NOMO-1 treated with DMSO at 0.1 percent for 48 hours (cell line): Measurements from ENCODE around the gene KLK13.

Experiments used
- DNase-seq: peaks from one replicate; lab custom pipeline; 2025; ENCODE audit not compliant: unreplicated experiment; lab: John Stamatoyannopoulos, UW

KLK13 gene, protein sequence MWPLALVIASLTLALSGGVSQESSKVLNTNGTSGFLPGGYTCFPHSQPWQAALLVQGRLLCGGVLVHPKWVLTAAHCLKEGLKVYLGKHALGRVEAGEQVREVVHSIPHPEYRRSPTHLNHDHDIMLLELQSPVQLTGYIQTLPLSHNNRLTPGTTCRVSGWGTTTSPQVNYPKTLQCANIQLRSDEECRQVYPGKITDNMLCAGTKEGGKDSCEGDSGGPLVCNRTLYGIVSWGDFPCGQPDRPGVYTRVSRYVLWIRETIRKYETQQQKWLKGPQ

DNA sequence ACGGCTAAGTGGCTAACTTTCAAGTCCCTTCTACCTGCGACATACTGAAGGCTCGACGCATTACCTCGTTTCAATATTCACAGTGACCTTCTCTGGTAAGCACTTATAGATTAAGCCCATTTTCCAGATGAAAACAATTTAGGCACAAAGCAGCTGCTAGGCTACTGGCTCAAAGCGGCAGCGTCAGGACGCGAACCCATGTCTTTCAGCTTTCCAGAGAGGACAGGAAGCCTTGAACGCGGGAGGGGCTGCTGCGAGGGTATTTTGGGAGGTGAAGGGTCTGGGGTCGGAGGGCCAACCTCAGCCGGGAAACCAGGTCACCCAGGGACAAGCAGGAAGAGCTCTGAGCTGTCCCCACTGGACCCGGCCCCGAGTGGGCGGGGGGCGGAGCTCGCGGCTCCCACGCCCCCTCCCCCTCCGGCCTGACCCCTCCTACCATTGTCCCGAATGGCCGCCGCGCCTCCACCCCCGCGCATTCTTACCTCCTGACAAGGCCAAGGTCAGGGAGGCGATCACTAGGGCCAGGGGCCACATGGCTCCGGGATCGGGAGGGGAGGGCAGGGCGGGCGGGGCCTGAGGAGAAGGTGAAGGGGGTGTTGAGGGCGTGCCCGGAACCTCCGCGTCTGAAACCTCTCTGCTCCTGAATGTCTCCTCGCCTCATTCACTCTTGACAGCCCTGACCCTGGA, at the start of gene KLK13:
Gene KLK13, minus strand, starts transcription at position 559 of the 687 bp plus-strand sequence. Its CDS starts 25 bp downstream, at position 534.
- peak; percentile 8 for DNase-seq

DNA sequence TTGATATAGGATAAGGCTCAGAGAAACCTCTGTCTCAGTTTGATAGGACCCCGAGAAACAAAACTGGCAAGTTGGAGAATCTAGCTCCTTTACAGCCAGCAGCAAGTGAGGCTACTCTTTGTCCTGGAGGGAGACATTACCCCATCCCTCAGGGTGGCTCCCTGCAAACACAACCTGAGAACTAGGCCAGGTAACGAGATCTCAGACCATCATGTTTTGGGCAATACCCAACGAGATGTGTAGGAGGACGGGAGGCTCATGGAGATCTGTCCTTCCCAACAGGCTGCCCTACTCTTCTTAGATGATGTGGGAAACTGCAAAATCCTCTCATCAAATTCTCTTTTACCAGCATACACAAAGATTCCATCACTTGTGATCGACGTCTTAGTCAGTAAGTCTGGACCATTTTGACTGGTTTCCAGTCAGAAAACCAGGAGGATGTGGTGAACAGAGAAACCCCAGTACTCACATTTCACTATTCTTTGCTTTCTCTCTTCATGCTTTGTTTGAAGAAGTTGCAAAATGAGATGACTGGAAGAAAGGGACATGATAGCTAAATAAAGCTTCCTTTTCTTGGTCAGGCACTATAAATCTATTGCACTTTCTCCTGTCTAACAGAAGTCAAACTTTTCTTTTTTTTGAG, 49.3 kb upstream of the KLK13 start:
- DNase-seq: peak; percentile 89

DNA sequence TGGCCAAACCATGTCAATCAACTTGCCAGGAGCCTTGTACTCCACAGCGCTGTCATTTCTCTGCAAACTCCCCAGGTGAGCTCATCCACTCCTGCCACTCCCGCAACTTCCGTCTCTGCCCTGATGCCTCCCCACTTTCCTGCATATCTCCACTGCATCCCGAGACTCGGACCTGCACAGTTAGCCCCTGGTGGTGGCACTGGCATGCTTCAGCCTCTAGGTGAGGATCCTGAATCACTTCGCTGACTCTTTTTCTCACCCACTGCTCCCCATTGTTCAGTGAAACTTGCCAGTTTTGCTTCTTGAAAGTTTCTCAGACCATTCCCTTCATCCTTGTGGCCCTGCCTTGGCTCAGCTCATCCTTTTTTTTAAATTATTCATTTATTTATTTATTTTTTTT, 46.7 kb upstream of the KLK13 start:
- no peak for DNase-seq

DNA sequence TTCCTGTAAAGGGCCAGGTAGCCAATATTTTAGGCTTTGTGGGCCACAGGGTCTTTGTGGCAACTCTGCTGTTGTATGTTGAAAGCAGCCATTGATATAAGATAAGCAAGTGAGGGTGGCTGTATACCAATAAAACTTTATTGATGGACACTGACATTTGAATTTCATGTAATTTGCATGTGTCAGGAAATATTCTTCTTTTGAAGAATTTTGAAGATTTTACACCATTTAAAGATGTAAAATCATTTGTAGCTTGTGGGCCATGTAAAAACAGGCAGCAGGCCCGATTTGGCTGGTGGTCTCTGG, 45.7 kb upstream of the KLK13 start:
- DNase-seq: no peak

DNA sequence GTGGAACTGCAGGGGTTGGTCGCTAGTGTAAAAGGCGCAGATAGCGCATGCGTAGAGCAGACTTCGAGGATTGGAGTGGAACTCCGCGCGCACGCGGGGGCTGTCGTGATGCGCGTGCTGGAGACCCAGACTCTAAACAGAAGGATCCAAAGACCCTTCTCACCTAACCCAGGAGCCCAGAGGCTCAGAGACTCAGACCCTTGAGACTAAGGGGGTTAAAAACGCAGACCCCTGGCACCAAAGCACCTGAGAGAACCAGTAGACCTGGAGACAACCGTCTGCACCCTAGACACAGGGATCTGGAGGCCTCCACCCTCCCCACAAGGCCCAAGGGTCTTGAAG, 43.9 kb upstream of the KLK13 start:
- DNase-seq: no peak

DNA sequence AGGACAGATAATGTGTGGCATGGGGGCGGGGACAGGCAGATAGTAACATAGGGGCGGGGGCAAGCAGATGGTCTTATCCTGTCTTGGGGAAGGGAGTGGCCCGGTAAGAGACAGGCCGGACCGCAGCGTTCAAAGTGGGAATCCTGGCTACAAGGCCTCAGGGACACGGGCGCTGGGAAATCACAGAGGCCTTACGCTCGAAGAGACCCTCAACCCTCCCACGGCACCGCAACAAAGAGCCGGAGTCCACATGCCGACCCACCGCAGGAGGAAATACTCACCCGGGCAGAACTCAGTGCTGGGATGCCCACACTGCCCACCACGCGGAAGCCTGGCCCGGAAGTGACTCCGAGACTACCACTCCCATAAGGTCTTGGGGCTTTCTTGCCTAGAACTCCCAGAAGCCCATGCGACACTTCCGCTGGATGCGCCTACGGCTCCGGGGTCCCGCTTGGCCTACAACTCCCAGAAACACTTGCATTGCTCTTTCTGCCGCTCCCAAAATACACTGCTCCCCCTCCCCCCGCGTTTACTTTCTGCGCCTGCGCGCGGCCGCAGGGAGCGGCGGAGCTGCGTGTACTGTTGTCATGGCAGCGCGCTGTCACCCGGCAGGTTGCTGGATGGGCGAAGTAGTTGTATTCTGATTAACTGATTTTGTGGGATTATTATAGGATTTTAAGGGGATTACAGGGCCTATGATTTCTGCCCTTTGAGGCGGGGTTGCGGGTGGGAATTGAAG, 43.3 kb upstream of the KLK13 start, which contains the start of gene CTU1:
Gene CTU1, minus strand, starts transcription at position 344 of the 739 bp plus-strand sequence. CDS start 3,840 bp downstream, outside the sequence.
- DNase-seq: peak; percentile 99

DNA sequence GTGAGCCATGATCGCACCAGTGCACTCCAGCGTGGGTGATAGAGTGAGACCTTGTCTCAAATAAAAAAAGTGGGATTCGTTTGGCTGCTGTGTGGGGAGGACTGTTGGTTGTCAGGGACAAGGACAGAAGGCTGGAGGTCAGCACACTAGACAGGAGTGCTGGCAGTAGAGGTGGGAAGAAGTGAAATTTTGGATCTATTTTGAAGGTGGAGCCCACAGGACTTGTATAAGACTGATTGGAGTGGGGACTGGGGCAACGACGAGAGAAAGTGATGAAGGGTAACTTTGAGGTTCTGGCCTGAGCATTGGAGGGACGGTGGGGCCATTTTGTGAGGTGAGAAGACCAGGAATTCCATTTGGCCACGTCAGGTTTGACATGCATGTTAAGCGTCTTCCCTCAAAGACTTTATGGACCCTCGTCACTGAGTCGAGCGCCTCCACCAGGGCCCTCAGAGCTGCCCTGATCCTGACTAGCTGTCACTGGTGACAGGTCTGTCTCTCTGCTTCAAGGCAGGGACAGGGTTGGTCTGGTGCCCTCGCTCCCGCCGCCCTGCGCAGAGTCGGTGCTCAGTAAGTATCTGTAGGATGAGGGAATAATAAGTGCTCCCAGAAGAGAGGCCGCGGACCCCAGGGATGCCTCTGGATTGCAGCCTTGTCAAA, 42.6 kb upstream of the KLK13 start:
- no peak for DNase-seq

DNA sequence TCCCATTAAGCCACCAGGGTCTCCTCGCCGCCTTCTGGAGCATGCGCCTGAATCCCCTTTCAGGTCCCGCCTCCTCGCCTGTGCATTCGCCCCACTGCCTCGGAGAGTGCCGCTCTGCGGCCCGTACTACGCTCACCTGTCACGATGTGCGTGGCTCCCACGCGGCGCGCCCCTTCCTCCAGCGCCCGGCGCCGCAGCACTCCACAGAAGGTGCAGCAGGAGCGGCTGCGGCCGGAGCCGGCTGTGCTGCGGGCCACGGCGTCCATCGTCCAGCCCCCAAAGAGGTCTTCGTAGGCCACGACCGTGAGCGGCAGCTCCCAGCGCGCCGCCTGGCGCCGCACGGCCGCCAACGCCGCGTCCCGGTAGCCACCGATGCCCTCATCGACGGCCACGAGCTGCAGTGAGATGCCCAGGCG, 39.0 kb upstream of the KLK13 start:
- no peak for DNase-seq

DNA sequence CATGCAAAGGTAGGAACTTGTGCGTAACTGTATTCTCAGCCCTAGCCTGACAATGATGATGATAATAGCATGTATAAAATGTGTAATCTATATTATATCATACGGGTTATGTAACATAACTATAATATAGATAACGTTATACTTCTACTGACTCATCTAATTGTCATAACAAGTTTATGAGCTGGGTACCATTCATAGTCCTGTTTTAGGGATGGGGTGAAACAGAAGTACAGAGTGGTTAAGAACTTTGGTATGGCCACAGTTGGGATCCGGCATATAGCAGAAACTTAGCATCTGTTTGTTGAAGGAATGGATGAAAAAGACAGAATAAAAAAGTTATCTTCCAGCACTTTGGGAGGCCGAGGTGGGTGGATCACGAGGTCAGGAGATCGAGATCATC, 38.1 kb upstream of the KLK13 start:
- DNase-seq: no peak

DNA sequence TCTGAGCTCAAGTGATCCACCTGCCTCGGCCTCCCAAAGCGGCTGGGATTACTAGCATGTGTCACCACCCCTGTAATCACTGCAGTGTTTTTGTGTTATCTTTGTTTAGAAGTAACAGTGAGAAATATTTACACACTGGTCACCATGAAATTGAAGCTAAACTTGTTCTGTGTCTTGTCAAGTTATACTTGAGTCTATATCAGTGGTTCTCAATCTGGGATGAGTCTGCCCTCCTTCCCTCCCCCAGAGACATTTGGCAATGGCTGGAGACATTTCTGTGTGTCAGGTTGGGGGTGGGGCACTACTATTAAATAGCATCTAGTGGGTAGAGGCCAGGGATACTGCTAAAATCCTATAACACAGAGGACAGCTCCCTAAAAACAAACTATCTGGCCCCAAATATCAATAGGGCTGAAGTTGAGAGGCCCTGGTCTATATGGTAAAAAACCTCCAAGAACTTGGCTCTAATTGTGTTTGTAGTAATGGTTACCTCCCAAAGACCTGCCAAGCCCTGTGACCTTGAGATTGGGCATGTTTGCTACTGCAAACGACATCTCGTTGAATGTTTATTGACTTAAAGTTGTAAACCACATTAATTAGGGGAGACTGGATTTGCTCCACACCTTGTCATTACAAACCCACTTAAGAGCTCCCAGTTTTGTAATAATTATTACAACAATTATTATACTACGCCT, 36.4 kb upstream of the KLK13 start:
- DNase-seq: no peak

DNA sequence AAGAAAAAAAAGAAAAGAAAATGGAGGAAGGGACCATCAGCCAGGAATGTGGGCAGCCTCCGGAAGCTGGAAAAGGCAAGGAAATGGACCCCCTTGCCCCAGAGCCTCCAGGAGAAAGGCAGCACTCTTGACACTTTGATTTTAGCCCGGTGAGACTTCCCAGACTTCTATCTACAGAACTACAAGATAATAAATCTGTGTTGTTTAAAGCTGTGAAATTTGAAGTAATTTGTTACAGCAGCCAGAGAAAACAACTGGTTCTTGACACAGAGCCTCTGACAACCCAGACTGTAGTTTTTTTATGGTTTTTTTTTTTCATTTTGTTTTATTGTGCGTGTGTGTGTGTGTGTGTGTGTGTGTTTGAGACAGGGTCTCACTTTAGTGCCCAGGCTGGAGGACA, 35.7 kb upstream of the KLK13 start:
- no peak for DNase-seq

DNA sequence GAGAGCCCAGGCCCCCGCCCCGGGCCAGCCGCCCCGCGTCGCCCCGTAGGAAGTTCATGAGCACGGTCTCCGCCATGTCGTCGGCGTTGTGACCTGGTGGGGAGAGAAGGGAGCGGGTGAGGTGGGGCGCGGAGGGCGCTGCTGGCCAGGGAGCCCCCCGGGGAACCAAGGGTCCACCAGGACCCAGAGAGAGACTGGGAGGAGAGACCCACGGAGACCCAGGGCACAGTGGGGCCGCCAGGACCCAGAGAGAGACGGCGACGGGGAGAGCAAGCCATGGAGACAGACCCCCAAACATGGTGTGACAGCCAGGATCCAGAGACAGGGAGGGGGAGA, 34.1 kb upstream of the KLK13 start:
- DNase-seq: no peak

DNA sequence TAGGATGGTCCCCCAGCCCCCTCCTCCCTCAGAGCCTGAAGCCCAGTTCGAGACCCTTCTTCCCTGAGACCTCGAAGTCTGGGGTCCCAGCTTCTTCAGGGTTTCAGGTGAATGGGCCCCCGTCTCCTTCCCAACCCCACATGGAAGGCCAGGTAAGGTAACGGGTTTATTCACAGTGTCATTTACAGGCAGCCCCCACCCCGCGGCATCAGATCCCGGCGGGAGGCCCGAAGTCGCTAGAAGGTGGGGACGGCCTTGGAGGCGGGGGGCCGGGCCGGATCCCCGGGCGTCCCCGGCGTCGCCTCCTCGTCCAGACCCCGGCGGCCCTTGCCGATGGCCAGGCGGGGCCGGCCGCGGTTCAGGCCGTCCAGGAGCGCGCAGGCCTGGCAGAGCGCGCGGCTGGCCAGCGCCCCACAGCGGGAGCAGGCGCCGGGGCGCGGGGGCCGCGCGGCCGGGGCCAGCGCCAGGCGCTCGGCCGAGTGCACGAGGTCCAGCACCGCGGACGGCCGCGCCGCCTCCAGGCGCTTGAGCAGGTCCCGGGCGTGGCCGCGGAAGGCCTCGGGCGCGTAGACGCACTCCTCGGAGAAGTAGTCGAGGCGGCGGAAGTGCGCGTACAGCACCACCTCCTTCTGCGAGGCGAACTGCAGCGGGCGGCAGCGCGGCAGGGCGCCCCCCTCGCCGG, 33.6 kb upstream of the KLK13 start:
- DNase-seq: no peak

DNA sequence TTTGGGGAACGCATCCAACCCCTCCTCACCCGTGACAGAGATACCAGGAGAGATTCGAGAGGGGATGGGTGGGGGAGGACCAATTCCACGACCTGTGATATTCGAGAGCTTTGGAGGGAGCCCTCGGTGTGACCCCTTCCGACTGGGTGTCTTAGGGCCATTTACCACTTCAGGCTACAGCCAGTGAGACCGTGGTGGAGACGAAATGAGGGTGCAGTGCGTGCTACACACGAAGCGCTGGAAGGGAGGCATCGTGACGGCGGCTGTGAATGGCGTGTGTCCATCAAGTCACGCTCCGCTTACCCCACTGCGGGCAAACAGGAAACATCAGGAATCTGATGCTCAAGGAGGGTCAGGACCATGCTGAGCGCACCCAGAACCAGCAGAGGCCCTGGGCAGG, 32.9 kb upstream of the KLK13 start:
- no peak for DNase-seq

DNA sequence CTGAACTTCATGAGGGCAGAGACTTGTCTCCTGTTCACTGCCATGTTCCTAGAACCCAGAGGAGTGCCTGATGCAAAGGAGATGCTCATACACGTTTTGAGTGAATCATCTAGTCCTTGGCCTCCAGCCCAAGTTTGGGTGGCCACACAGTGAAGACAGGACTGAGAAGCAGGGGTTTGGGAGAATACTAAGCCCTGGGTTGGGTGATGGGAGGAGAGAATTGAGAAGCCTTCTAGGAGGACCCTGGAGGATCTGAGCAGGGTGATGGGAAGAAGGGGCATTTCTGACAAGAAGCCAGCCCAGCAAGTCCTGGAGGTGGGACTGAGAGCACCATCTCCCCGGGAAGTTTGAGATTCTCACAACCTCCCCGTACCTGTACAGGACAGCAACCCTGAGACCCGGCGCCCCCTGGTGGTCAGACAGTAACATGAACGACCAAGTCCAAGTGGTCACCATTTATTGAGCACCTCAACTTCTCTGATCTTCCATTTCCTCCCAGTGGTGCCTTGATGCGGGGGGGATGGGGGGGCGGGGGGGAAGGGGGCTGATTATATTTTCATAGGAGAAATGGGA, 32.4 kb upstream of the KLK13 start:
- peak; percentile 43 for DNase-seq

DNA sequence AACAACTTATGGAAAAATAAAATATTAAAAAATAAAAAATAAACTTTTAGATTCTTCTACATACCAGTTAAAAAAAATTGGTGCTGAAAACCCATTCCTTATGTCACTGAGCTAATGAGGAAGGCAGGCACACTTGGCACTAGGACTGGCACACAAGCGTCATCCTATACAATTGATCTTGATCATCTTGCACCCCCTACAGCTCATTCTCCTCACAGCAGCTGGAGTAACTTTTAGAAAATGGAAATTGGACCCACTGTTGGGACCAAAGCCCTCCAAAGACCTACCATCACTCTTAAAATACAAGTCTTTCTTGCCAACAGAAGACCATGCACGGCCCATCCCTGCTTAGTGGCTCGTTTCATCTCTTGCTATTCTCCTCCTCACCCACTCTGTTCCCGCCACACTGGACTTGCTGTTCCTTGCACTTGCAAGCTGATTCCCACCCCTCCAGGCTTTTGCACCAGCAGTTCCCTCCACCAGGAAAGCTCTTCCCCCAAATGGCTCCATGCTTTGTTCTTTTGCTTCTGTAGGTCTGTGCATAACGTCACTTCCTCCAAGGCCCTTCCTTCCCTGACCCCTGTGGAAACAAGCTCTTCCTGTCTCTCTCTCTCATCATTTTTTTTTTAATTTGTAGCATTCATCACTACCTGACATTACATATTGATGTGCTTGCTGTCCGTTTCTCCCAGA, 31.7 kb upstream of the KLK13 start:
- no peak for DNase-seq

DNA sequence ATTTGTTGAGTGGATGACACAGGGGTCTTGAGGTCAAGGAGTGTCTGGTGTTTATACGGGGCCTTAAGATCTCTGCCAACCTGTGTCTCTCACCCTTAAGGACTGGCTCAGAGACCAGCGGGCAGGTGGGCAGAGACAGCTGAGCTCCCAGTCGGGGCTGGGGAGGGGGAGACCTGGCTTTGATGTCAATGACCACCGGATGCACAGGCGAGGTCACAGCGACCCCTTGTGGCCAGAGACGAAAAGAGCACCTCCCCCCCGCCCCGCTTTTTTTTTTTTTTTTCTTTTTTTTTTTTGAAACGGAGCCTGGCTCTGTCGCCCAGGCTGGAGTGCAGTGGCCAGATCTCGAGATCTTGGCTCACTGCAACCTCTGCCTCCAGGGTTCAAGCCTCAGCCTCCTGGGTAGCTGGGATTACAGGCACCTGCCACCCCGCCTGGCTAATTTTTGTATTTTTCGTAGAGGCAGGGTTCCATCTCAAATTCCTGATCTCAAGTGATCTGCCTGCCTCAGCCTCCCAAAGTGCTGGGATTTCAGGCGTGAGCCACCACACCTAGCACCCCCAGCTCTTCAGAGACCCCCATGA, 29.9 kb upstream of the KLK13 start:
- DNase-seq: no peak

DNA sequence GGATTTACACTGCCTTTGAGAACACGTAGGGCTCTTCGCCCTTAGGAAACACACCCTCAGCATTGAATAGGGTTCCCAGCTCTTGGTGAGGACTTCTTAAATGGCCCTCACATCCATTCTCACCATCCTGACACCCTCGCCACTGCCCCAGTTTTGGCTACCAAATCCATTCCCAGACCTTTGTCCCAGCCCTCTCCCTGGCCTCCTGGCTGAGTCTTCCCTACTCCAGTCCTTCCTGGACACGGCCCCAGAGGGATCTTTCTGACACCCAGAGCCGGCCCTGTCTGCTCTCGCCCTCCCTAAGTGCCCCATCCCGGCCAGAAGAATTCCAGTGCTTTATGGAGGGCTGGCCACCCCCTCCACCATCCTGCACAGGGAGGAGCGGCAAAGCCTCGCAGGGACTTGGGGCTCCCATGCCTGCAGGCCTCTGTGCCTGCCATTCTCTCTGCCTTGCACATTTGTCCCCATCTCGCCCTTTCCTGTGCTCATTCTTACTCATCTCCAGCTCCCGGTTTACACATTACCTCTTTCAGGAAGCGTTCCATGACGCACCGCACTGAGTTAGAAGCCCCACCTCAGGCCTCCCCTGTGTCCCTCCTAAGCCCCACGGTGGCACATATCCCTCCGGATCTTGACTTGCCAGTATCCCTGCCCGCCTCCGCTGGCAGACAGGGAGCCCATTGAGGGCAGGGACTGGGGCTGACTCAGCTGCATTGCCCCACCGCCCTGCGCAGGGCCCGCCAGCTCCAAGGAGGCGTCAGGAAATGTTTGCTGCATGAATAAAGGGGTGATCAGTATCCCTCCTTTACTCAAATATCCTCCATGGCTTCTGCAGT, 28.8 kb upstream of the KLK13 start:
- DNase-seq: no peak
